Measurements from ENCODE around the gene ATP6V1B1.
A peak's percentile ranks its signal among the peaks of the same experiment; 100 is the strongest.

ATP6V1B1 gene

GRCh38 chr2:70960833-70961647 is 25.3 kb downstream of the ATP6V1B1 start:
- Mint-ChIP-seq H3K4me3 (no peak overlapping the region), H3K4me1 (ENCODE audit: low read depth) (peaks cover 7% of the 10 kb centered on the region), H3K27me3 (peaks cover 30% of the 10 kb centered on the region), H3K27ac (no peak overlapping the region), H3K36me3 (ENCODE audit: low read depth) (no peaks in the 10 kb centered on the region), H3K9me3 (no peaks in the 10 kb centered on the region)

- Mint-ChIP-seq H3K4me1 (ENCODE audit: low read depth) (peaks cover 7% of the 10 kb centered on the region), H3K27me3 (peaks cover 28% of the 10 kb centered on the region), H3K4me3 (no peak overlapping the region), H3K9me3 (no peaks in the 10 kb centered on the region), H3K36me3 (ENCODE audit: low read depth) (no peaks in the 10 kb centered on the region), H3K27ac (no peak overlapping the region)
These were observed 25.9 kb downstream of the ATP6V1B1 start for GRCh38 chr2:70961648-70961994.

DNA sequence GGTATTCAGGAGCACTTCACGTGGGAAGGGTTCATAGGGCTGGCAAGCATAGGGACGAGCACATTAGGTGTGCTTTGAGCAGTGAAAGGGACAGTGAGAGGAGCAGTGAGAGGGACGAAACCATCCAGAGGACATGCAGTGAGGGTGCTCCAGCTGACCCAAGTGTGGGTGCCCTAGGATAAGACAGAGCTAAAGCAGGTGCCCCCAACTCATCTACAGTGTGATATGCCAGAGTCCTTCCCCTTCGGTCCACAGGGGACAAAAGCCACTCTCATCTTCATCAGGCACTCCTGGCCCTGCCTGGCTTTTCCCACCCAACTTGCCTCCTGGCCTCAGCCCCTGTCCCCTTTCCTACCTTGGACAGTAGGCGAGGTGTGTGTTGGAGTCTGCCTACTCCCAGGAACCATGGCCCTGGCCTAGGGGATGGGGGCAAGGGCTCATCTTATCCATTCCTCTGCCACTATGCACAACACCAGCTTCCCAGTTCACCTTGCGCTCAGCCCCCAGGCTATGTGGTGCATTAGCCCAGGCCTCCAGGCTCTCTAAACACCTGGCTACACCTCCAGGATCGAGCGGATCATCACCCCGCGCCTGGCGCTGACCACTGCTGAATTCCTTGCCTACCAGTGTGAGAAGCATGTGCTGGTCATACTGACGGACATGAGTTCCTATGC is 26.6 kb downstream of the ATP6V1B1 start:
- H3K27me3 Mint-ChIP-seq = peaks cover 28% of the 10 kb centered on the region
- no peaks in the 10 kb centered on the region for H3K36me3 Mint-ChIP-seq (ENCODE audit: low read depth)
- H3K27ac Mint-ChIP-seq = no peak overlapping the region
- no peak overlapping the region for H3K4me3 Mint-ChIP-seq
- no peaks in the 10 kb centered on the region for H3K9me3 Mint-ChIP-seq
- peaks cover 7% of the 10 kb centered on the region for H3K4me1 Mint-ChIP-seq (ENCODE audit: low read depth)

- H3K27ac Mint-ChIP-seq = no peak overlapping the region
- no peaks in the 10 kb centered on the region for H3K9me3 Mint-ChIP-seq
- H3K36me3 Mint-ChIP-seq (ENCODE audit: low read depth) = no peaks in the 10 kb centered on the region
- no peak overlapping the region for H3K4me3 Mint-ChIP-seq
- peaks cover 30% of the 10 kb centered on the region for H3K27me3 Mint-ChIP-seq
- H3K4me1 Mint-ChIP-seq (ENCODE audit: low read depth) = peaks cover 7% of the 10 kb centered on the region
These were observed 27.5 kb downstream of the ATP6V1B1 start for GRCh38 chr2:70962885-70963878.

DNA sequence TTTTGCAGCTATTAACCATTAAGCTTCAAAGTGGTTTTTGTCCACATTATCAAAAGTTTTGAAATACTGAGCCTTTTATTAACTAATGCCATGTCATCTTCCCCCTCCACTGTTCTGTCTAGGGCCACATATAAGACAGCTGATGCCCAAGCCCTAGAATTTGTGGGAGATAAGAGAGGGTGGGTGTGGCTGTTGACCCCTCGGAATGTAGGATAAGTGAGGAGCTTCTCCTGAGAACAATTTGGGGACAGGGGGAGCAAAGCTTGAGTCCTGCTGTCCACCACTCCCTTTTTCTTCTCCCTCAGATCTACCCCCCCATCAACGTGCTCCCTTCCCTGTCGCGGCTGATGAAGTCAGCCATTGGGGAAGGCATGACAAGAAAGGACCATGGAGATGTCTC is 28.4 kb downstream of the ATP6V1B1 start:
- Mint-ChIP-seq H3K36me3 (ENCODE audit: low read depth) (no peaks in the 10 kb centered on the region), H3K4me1 (ENCODE audit: low read depth) (peaks cover 7% of the 10 kb centered on the region), H3K27ac (no peak overlapping the region), H3K27me3 (peaks cover 32% of the 10 kb centered on the region), H3K9me3 (no peaks in the 10 kb centered on the region), H3K4me3 (no peak overlapping the region)

GRCh38 chr2:70964596-70965386 is 29.1 kb downstream of the ATP6V1B1 start:
- H3K4me1 Mint-ChIP-seq (ENCODE audit: low read depth) = peaks cover 7% of the 10 kb centered on the region
- H3K27ac Mint-ChIP-seq = no peak overlapping the region
- H3K4me3 Mint-ChIP-seq = peak overlapping the region; percentile 81
- H3K27me3 Mint-ChIP-seq = peaks cover 34% of the 10 kb centered on the region
- H3K9me3 Mint-ChIP-seq = no peaks in the 10 kb centered on the region
- H3K36me3 Mint-ChIP-seq (ENCODE audit: low read depth) = no peaks in the 10 kb centered on the region

GRCh38 chr2:70965506-70965905 is 29.8 kb downstream of the ATP6V1B1 start:
- peaks cover 7% of the 10 kb centered on the region for H3K4me1 Mint-ChIP-seq (ENCODE audit: low read depth)
- H3K36me3 Mint-ChIP-seq (ENCODE audit: low read depth) = no peaks in the 10 kb centered on the region
- H3K4me3 Mint-ChIP-seq = peak overlapping the region; percentile 81
- no peak overlapping the region for H3K27ac Mint-ChIP-seq
- H3K27me3 Mint-ChIP-seq = peaks cover 41% of the 10 kb centered on the region
- H3K9me3 Mint-ChIP-seq = no peaks in the 10 kb centered on the region

GRCh38 chr2:70966681-70967080 is 31.0 kb downstream of the ATP6V1B1 start:
- peaks cover 44% of the 10 kb centered on the region for H3K27me3 Mint-ChIP-seq
- H3K4me3 Mint-ChIP-seq = no peak overlapping the region
- H3K9me3 Mint-ChIP-seq = no peaks in the 10 kb centered on the region
- H3K27ac Mint-ChIP-seq = no peak overlapping the region
- peaks cover 7% of the 10 kb centered on the region for H3K4me1 Mint-ChIP-seq (ENCODE audit: low read depth)
- H3K36me3 Mint-ChIP-seq (ENCODE audit: low read depth) = no peaks in the 10 kb centered on the region

DNA sequence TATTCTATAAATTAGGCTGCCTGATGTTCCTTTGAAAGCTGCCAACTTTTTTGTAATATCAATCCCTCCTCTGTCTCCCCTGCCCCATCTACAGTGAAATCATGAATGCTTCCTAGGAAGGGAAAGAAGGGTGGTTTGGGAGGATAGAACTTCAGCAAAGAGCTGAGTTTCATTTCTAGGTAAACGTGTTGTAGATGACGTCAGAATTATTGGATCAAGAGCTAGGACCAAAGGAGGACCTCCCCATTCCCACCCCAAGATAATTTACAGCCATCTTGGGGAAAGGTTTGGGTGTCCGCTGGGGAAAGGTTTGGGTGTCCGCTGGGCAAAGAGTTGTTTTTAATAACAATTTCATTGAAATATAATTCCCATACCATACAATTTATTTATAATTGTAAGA is 31.5 kb downstream of the ATP6V1B1 start:
- H3K9me3 Mint-ChIP-seq = no peaks in the 10 kb centered on the region
- H3K36me3 Mint-ChIP-seq (ENCODE audit: low read depth) = no peaks in the 10 kb centered on the region
- peaks cover 7% of the 10 kb centered on the region for H3K4me1 Mint-ChIP-seq (ENCODE audit: low read depth)
- H3K27me3 Mint-ChIP-seq = peaks cover 46% of the 10 kb centered on the region
- no peak overlapping the region for H3K27ac Mint-ChIP-seq
- no peak overlapping the region for H3K4me3 Mint-ChIP-seq

DNA sequence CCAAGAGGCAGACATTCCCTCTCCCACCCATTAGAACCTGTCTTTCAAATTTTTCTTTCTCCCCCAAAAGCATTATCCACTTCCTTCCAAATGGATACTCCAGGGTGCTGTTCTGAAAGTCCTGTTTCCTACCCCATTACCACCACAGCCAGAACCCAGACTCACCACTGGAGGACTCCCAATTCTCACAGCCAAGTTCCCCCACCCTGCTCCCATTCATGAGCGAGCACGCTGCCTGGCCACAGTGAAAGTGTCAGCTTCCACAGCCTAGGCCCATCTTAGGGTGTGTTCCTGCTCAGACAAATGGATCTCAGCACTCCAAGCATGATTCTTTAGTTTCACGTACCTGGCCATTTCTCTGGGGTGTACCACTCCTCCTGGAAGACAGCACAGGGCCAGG is 38.9 kb downstream of the ATP6V1B1 start:
- Mint-ChIP-seq H3K27me3 (peaks cover 23% of the 10 kb centered on the region), H3K36me3 (ENCODE audit: low read depth) (no peaks in the 10 kb centered on the region)

DNA sequence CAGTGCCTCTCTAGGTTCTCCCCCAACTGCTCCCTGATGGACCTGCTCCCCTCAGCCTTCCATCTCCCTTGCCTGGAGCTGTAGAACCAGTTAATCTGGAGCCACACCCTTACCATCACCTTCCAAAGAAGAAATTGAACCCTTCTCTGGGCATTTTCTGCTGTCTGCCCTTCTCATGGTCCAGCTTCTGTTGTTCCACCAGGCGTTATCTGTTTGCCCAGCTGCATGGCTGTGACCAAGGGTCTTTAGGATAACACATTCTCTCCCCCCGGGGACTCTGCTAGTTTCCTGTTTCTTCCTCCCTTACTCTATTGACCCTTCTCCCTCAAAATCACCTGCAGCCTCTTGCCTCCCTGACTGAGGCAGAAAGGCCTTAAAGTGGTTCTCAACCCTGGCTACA is 39.5 kb downstream of the ATP6V1B1 start:
- Mint-ChIP-seq H3K4me3 (no peak overlapping the region), H3K36me3 (ENCODE audit: low read depth) (no peaks in the 10 kb centered on the region), H3K9me3 (no peaks in the 10 kb centered on the region), H3K4me1 (ENCODE audit: low read depth) (peaks cover 26% of the 10 kb centered on the region), H3K27me3 (peaks cover 18% of the 10 kb centered on the region), H3K27ac (no peak overlapping the region)

More for the DNA sequence above, 38.9 kb downstream of the ATP6V1B1 start:
- H3K9me3 Mint-ChIP-seq = no peaks in the 10 kb centered on the region
- no peak overlapping the region for H3K4me3 Mint-ChIP-seq
- H3K27ac Mint-ChIP-seq = no peak overlapping the region
- H3K4me1 Mint-ChIP-seq (ENCODE audit: low read depth) = peaks cover 25% of the 10 kb centered on the region

DNA sequence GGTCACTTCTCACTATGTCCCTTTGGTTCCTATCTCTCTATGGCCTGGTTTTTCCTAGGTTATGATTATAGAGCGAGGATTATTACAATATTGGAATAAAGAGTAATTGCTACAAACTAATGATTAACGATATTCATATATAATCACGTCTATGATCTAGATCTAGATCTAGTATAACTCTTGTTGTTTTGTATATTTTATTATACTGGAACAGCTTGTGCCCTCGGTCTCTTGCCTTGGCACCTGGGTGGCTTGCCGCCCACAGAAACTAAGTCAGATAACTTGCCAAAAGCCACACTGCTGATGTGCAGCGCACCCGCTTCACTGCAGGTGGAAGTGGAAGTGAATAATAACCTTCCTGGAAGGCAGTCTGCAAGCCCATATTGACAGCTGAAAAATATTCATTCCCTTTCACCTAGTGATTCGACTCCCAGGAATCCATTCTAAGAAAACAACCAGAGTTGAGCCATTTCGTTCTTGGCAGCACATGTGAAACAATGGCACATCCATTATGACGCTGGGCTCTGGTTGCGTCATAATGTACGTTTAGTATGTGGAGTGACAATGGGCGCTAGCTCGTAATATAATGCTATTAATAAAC is 42.0 kb downstream of the ATP6V1B1 start:
- no peaks in the 10 kb centered on the region for H3K36me3 Mint-ChIP-seq (ENCODE audit: low read depth)
- peaks cover 26% of the 10 kb centered on the region for H3K4me1 Mint-ChIP-seq (ENCODE audit: low read depth)
- no peaks in the 10 kb centered on the region for H3K9me3 Mint-ChIP-seq
- H3K4me3 Mint-ChIP-seq = peak overlapping the region; percentile 80
- peak overlapping the region; percentile 59 for H3K27ac Mint-ChIP-seq
- peaks cover 4% of the 10 kb centered on the region for H3K27me3 Mint-ChIP-seq

DNA sequence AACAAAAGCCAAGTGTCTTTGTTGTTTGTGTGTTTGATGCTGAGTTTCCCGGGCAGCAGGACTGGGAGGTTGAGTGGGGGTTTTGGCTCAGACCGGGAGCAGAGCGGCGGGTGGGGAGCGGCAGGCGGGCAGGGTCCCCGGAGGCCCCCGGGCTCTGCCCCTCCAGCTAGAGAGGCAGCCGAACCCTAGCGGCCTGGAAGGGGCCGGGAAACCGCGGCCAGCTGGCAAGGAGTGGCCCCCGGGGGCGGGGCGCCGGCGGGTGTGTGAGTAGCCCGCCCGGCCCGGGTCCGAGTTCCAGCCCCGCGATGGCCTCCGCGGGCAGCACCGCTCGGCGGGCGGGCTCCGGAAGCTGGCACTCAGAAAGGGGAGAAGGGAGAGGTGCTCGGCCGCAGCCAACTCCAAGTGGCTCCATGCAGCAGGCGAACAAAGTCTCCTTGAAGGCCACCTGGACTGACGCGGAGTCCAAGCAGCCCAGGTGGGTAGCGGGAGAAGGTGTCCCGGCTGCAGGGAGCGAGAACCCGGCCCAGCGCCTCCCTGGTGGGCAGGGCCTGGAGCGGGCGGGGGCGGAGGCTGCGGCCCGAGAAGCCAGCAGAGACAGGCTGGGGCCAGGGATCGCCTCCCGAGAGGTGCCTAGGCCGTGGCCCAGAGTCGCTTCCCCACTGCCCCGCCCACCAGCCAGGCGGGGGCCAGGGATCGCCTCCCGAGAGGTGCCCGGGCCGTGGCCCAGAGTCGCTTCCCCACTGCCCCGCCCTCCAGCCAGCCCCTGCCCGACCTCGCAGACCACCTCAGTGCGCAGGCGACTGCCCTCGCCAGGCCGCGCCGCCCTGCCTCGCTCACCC is 42.9 kb downstream of the ATP6V1B1 start, which contains the start of gene ANKRD53:
TSS of gene ANKRD53 (plus strand) at position 290 of the 839 bp plus-strand sequence. CDS start at position 306, 16 bp downstream.
- peaks cover 4% of the 10 kb centered on the region for H3K27me3 Mint-ChIP-seq

More for the DNA sequence above, 42.9 kb downstream of the ATP6V1B1 start, which contains the start of gene ANKRD53:
- peaks cover 26% of the 10 kb centered on the region for H3K4me1 Mint-ChIP-seq (ENCODE audit: low read depth)
- H3K27ac Mint-ChIP-seq = peak within 1 kb of the TSS; percentile 59
- H3K36me3 Mint-ChIP-seq (ENCODE audit: low read depth) = peaks cover 5% of the 10 kb centered on the region
- peak within 1 kb of the TSS; percentile 80 for H3K4me3 Mint-ChIP-seq
- H3K9me3 Mint-ChIP-seq = no peaks in the 10 kb centered on the region

All from stimulated activated naive CD8-positive, alpha-beta T cell treated with anti-CD3 and anti-CD28 coated beads, Interleukin-15, Interleukin-2, amounts not matched to agents 100 ng/mL and 50 ng/mL, for 24 hours (primary cell).